Type B pancreatic cell (in vitro differentiated cells): ENCODE data around the gene TRRAP. TPM values are rescaled to one million over a fixed set of nuclear protein-coding genes. Genes with fewer than 3 reads are reported as not detected.

Source experiments
- DNase-seq: peaks from one replicate; pipeline ENCODE4 v3.0.0; 2021; ENCODE audit warnings: mixed read lengths; ENCODE audit not compliant: unreplicated experiment; ENCODE audit errors: extremely low spot score
- H3K27ac Mint-ChIP-seq: 2 replicates; pipeline ENCODE4 v1.8.0; 2021; ENCODE audit warnings: mild to moderate bottlenecking, mixed read lengths
- H3K27me3 Mint-ChIP-seq: 2 replicates; pipeline ENCODE4 v1.8.0; 2021; ENCODE audit warnings: mixed read lengths
- H3K36me3 Mint-ChIP-seq: 2 replicates; pipeline ENCODE4 v1.8.0; 2021; ENCODE audit warnings: mixed read lengths
- H3K4me1 Mint-ChIP-seq: one replicate; pipeline ENCODE4 v1.8.0; 2021; ENCODE audit warnings: mixed read lengths; ENCODE audit not compliant: unreplicated experiment
- H3K4me3 Mint-ChIP-seq: 2 replicates; pipeline ENCODE4 v1.8.0; 2021; ENCODE audit warnings: mild to moderate bottlenecking, mixed read lengths
- H3K9me3 Mint-ChIP-seq: 2 replicates; pipeline ENCODE4 v1.8.0; 2021; ENCODE audit warnings: mixed read lengths
- CTCF ChIP-seq: fragments of 200-600 bp; sonication (generic); conservative IDR thresholded peaks from 2 replicates; pipeline ENCODE4 v1.5.0; 2021; ENCODE audit warnings: antibody characterized with exemption, mild to moderate bottlenecking
- total RNA-seq: library from RNA; stranded (reverse); gene quantifications from 2 replicates; pipeline ENCODE4 v1.2.1, GENCODE V29; 2021; ENCODE audit warnings: low replicate concordance

TRRAP gene
- total RNA-seq, 1 donor from 2014 or later: 65.7 TPM

DNA sequence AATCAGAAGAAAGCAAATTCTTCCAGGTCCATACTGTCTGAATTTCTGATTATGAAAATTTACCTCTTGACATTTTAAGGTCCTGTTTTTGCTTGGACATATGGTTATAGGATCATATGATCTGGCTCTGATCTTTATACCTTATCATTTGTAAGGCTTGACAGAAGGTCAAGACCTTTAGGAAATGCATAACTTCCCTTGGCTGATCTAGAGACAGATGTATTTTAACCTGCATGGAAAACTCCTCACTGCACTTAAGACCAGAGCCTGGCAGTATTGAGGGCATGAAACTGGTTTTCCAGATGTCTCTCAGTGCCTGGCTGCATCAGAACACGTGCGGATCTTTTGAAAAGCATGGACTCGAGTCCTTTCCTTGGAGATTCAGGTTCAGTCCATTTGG, 55.9 kb downstream of the TRRAP start:
- H3K36me3 Mint-ChIP-seq: peaks cover 23% of the 10 kb centered on the region
- no peaks in the 10 kb centered on the region for H3K4me1 Mint-ChIP-seq
- TF ChIP-seq CTCF: no peak
- no peaks in the 10 kb centered on the region for H3K9me3 Mint-ChIP-seq
- no peak for DNase-seq
- H3K27me3 Mint-ChIP-seq: no peaks in the 10 kb centered on the region
- no peak overlapping the region for H3K4me3 Mint-ChIP-seq
- no peak overlapping the region for H3K27ac Mint-ChIP-seq

GRCh38 chr7:98935811-98936210, 57.5 kb downstream of the TRRAP start:
- Mint-ChIP-seq H3K36me3 (peaks cover 20% of the 10 kb centered on the region), H3K4me3 (no peak overlapping the region), H3K27ac (no peak overlapping the region), H3K4me1 (no peaks in the 10 kb centered on the region), H3K9me3 (no peaks in the 10 kb centered on the region), H3K27me3 (no peaks in the 10 kb centered on the region)
- TF ChIP-seq CTCF: no peak
- no peak for DNase-seq

- no peak for TF ChIP-seq CTCF
- no peak for DNase-seq
- Mint-ChIP-seq H3K4me1 (no peaks in the 10 kb centered on the region), H3K9me3 (no peaks in the 10 kb centered on the region), H3K27me3 (no peaks in the 10 kb centered on the region), H3K27ac (no peak overlapping the region), H3K36me3 (peaks cover 11% of the 10 kb centered on the region), H3K4me3 (no peak overlapping the region)
These were observed 65.0 kb downstream of the TRRAP start for GRCh38 chr7:98943336-98943735.

GRCh38 chr7:98944386-98944785, 66.1 kb downstream of the TRRAP start:
- no peak for TF ChIP-seq CTCF
- Mint-ChIP-seq H3K27ac (no peak overlapping the region), H3K4me1 (no peaks in the 10 kb centered on the region), H3K9me3 (no peaks in the 10 kb centered on the region), H3K36me3 (peaks cover 8% of the 10 kb centered on the region), H3K4me3 (no peak overlapping the region), H3K27me3 (no peaks in the 10 kb centered on the region)
- DNase-seq: no peak

GRCh38 chr7:98945852-98946251, 67.5 kb downstream of the TRRAP start:
- no peak for TF ChIP-seq CTCF
- no peaks in the 10 kb centered on the region for H3K4me1 Mint-ChIP-seq
- H3K27me3 Mint-ChIP-seq: no peaks in the 10 kb centered on the region
- no peak overlapping the region for H3K4me3 Mint-ChIP-seq
- no peaks in the 10 kb centered on the region for H3K9me3 Mint-ChIP-seq
- no peak for DNase-seq
- peaks cover 9% of the 10 kb centered on the region for H3K36me3 Mint-ChIP-seq
- H3K27ac Mint-ChIP-seq: no peak overlapping the region

DNA sequence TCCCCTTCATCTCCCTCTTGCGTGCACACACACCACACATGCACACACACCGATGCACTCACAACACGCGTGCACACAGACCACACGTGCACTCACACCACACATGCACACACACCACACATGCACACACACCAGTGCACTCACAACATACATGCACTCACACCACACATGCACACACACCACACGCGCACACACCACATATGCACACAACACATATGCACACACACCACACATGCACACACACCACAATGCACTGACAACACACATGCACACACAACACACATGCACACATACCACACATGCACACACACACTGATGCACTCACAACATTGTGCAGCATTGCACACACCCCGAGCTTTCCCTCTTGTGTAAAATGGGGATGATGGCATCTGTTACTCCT, 68.1 kb downstream of the TRRAP start:
- TF ChIP-seq CTCF: no peak
- H3K9me3 Mint-ChIP-seq: no peaks in the 10 kb centered on the region
- H3K27ac Mint-ChIP-seq: no peak overlapping the region
- H3K36me3 Mint-ChIP-seq: peaks cover 14% of the 10 kb centered on the region
- DNase-seq: no peak
- H3K27me3 Mint-ChIP-seq: no peaks in the 10 kb centered on the region
- H3K4me1 Mint-ChIP-seq: no peaks in the 10 kb centered on the region
- H3K4me3 Mint-ChIP-seq: no peak overlapping the region
